ENCODE measurements around the gene ZNF420. TPM values are rescaled to one million over a fixed set of nuclear protein-coding genes. Genes with fewer than 3 reads are reported as not detected.
"Not testable (repeated sequence)": the region's sequence is repeated elsewhere in the genome, so short reads cannot be mapped to it uniquely, and the experiment has no call there.

The ZNF420 gene
- total RNA-seq, 2 donors from 2014 or later = 5.6 to 8.6 TPM

- no peak for TF ChIP-seq CTCF (IDR thresholded peaks at IDR 0.05)
- Histone ChIP-seq H3K4me1 (peaks cover 0 to 13% of the 10 kb centered on the region in 2 donors), H3K36me3 (peaks cover 19% of the 10 kb centered on the region), H3K27ac (no peak overlapping the region), H3K27me3 (no peaks in the 10 kb centered on the region), H3K9me3 (peaks cover 10 to 54% of the 10 kb centered on the region in 2 donors), H3K4me3 (no peak overlapping the region)
- no peak for DNase-seq (ENCODE audit: low spot score)
Observed at GRCh38 chr19:37082307-37082706, 4.1 kb downstream of the ZNF420 start.

GRCh38 chr19:37087110-37087509, 8.9 kb downstream of the ZNF420 start:
- H3K36me3 ChIP-seq = peaks cover 45% of the 10 kb centered on the region
- no peak for TF ChIP-seq CTCF (IDR thresholded peaks at IDR 0.05)
- peaks cover 10 to 97% of the 10 kb centered on the region in 2 donors for H3K9me3 ChIP-seq
- H3K27ac ChIP-seq = no peak overlapping the region
- no peak overlapping the region for H3K4me3 ChIP-seq
- H3K4me1 ChIP-seq = no peaks in the 10 kb centered on the region
- DNase-seq (ENCODE audit: low spot score) = no peak
- no peaks in the 10 kb centered on the region for H3K27me3 ChIP-seq

- H3K27ac ChIP-seq = no peak overlapping the region
- H3K4me3 ChIP-seq = no peak overlapping the region
- no peak for TF ChIP-seq CTCF (IDR thresholded peaks at IDR 0.05)
- no peaks in the 10 kb centered on the region for H3K27me3 ChIP-seq
- no peak for DNase-seq (ENCODE audit: low spot score)
- H3K4me1 ChIP-seq = no peaks in the 10 kb centered on the region
- peaks cover 92% of the 10 kb centered on the region for H3K36me3 ChIP-seq
- H3K9me3 ChIP-seq = peaks cover 34 to 97% of the 10 kb centered on the region in 2 donors
Observed at GRCh38 chr19:37095859-37096258, 17.6 kb downstream of the ZNF420 start.

- no peaks in the 10 kb centered on the region for H3K4me1 ChIP-seq
- H3K27me3 ChIP-seq = no peaks in the 10 kb centered on the region
- H3K9me3 ChIP-seq = peaks cover 29 to 98% of the 10 kb centered on the region in 2 donors
- no peak for TF ChIP-seq CTCF (IDR thresholded peaks at IDR 0.05)
- H3K27ac ChIP-seq = no peak overlapping the region
- DNase-seq (ENCODE audit: low spot score) = no peak
- no peak overlapping the region for H3K4me3 ChIP-seq
- H3K36me3 ChIP-seq = peaks cover 88% of the 10 kb centered on the region
Observed at GRCh38 chr19:37098570-37098969, 20.3 kb downstream of the ZNF420 start.

- DNase-seq (ENCODE audit: low spot score); H3K27ac ChIP-seq; H3K4me3 ChIP-seq; H3K4me1 ChIP-seq; H3K27me3 ChIP-seq: not testable (repeated sequence)
- peaks cover 10 to 100% of the 10 kb centered on the region in 2 donors for H3K9me3 ChIP-seq
- peaks cover 76% of the 10 kb centered on the region for H3K36me3 ChIP-seq
Observed at GRCh38 chr19:37104135-37104534, 25.9 kb downstream of the ZNF420 start.

GRCh38 chr19:37111753-37112152, 33.5 kb downstream of the ZNF420 start:
- H3K4me3 ChIP-seq = not testable (repeated sequence)

GRCh38 chr19:37114001-37114400, 35.8 kb downstream of the ZNF420 start:
- H3K9me3 ChIP-seq = peaks cover 45 to 100% of the 10 kb centered on the region in 2 donors
- peak in 1 of 2 donors; percentile 22 for TF ChIP-seq CTCF (IDR thresholded peaks at IDR 0.05)

More at GRCh38 chr19:37111753-37112152, 33.5 kb downstream of the ZNF420 start:
- H3K4me1 ChIP-seq; H3K27ac ChIP-seq; DNase-seq (ENCODE audit: low spot score); H3K27me3 ChIP-seq: not testable (repeated sequence)
- H3K36me3 ChIP-seq = peaks cover 97% of the 10 kb centered on the region
- peaks cover 45 to 100% of the 10 kb centered on the region in 2 donors for H3K9me3 ChIP-seq

GRCh38 chr19:37122093-37122492, 43.9 kb downstream of the ZNF420 start:
- H3K27me3 ChIP-seq; H3K27ac ChIP-seq; DNase-seq (ENCODE audit: low spot score); H3K4me1 ChIP-seq; H3K4me3 ChIP-seq: not testable (repeated sequence)
- Histone ChIP-seq H3K9me3 (peaks cover 30 to 90% of the 10 kb centered on the region in 2 donors), H3K36me3 (peaks cover 15% of the 10 kb centered on the region)

More at GRCh38 chr19:37114001-37114400, 35.8 kb downstream of the ZNF420 start:
- H3K27ac ChIP-seq = no peak overlapping the region
- no peaks in the 10 kb centered on the region for H3K27me3 ChIP-seq
- H3K36me3 ChIP-seq = peaks cover 78% of the 10 kb centered on the region
- no peak overlapping the region for H3K4me3 ChIP-seq
- no peaks in the 10 kb centered on the region for H3K4me1 ChIP-seq
- no peak for DNase-seq (ENCODE audit: low spot score)

All from right atrium auricular region (tissue), 2 donors.